ENCODE data around the gene SLC6A7.

DNA sequence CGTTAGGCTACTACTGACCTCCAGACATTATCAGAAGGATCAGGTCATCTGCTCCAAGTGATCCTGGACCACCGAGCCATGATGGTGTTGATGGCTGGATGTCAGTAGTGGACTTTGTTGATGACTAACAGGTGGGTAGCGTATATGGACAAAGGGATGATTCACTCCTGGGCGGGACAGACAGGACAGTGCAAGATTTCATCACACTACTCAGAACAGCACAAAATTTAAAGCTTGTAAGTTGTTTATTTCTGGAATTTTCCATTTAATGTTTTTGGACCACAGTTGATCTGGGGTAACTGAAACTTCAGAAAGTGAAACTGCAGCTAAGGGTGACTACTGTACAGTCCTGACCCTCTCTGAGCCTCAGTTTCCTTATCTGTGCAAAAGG is 46.9 kb upstream of the SLC6A7 start:
- TF ChIP-seq, protein P1, sequence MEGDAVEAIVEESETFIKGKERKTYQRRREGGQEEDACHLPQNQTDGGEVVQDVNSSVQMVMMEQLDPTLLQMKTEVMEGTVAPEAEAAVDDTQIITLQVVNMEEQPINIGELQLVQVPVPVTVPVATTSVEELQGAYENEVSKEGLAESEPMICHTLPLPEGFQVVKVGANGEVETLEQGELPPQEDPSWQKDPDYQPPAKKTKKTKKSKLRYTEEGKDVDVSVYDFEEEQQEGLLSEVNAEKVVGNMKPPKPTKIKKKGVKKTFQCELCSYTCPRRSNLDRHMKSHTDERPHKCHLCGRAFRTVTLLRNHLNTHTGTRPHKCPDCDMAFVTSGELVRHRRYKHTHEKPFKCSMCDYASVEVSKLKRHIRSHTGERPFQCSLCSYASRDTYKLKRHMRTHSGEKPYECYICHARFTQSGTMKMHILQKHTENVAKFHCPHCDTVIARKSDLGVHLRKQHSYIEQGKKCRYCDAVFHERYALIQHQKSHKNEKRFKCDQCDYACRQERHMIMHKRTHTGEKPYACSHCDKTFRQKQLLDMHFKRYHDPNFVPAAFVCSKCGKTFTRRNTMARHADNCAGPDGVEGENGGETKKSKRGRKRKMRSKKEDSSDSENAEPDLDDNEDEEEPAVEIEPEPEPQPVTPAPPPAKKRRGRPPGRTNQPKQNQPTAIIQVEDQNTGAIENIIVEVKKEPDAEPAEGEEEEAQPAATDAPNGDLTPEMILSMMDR (IDR thresholded peaks at IDR 0.05) = no peak
- TF ChIP-seq POLR2A (IDR thresholded peaks at IDR 0.05) = no peak
- no peak for TF ChIP-seq EP300 (IDR thresholded peaks at IDR 0.05)
